Naive B cell (primary cell): Measurements from ENCODE around the gene MAGT1. TPM values are rescaled to one million over a fixed set of nuclear protein-coding genes. Genes with fewer than 3 reads are reported as not detected.
A peak's percentile ranks its signal among the peaks of the same experiment; 100 is the strongest.

Source experiments
- ATAC-seq, 2 donors: fragments of 150-1000 bp; cut with Tn5 transposase; 2 replicates each; pipeline ENCODE4 v1.10.0; 2021; ENCODE audit warnings: low read depth in 2 of 2, mild to moderate bottlenecking in 2 of 2, moderate library complexity in 2 of 2
- DNase-seq: peaks from one replicate; pipeline ENCODE4 v3.0.0; 2022
- H3K27ac Mint-ChIP-seq, 6 donors: one replicate each; pipeline ENCODE4 v1.8.0; 2020 to 2022; ENCODE audit warnings: mild to moderate bottlenecking in 6 of 6, mixed read lengths in 6 of 6, moderate library complexity in 5 of 6, inconsistent platforms in 2 of 6
- H3K27me3 Mint-ChIP-seq, 3 donors: one replicate each; pipeline ENCODE4 v1.8.0; 2021 to 2022; ENCODE audit warnings: mixed read lengths in 3 of 3, mild to moderate bottlenecking in 1 of 3
- H3K36me3 Mint-ChIP-seq, 2 donors: one replicate each; pipeline ENCODE4 v1.8.0; 2020 to 2022; ENCODE audit warnings: mixed read lengths in 2 of 2, inconsistent platforms in 1 of 2, mild to moderate bottlenecking in 1 of 2
- H3K4me1 Mint-ChIP-seq, 3 donors: one replicate each; pipeline ENCODE4 v1.8.0; 2020 to 2022; ENCODE audit warnings: mixed read lengths in 3 of 3, inconsistent platforms in 1 of 3, mild to moderate bottlenecking in 1 of 3, moderate library complexity in 1 of 3
- H3K4me3 Mint-ChIP-seq, 8 donors: one replicate each; pipeline ENCODE4 v1.8.0; 2020 to 2022; ENCODE audit warnings: mild to moderate bottlenecking in 8 of 8, mixed read lengths in 8 of 8, moderate library complexity in 8 of 8, inconsistent platforms in 2 of 8
- H3K9me3 Mint-ChIP-seq, 7 donors: one replicate each; pipeline ENCODE4 v1.8.0; 2020 to 2022; ENCODE audit warnings: mixed read lengths in 7 of 7, mild to moderate bottlenecking in 5 of 7, inconsistent platforms in 2 of 7, moderate library complexity in 1 of 7
- polyA plus RNA-seq, 6 donors: library from polyadenylated mRNA; unstranded; fragments of 300-500 nt; fragmentation: Illumina TruSeq; gene quantifications; one replicate each; pipeline ENCODE4 v1.2.3, GENCODE V29; 2021; ENCODE audit warnings: low read depth in 6 of 6

Gene MAGT1
- polyA plus RNA-seq, 6 donors from 2014 or later = 28.0 to 45.2 (median 36.4) TPM

DNA sequence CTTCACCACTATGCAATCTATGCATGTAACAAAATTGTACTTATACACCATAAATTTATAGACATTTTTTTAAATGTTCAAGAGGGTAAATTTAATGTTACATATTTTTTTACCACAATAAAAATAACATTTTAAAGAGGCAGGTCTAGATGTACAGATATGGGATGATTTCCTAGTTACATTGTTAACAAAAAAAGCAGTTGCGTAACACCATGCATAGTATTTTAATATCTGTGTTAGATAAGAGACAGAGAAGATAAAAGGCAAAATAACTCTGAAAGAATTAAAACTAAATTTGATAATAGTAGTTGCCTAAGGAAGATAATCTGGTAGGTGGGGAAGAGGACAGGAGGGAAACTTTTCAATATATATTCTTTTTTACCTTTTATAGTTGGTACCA lies 100.1 kb downstream of the MAGT1 start:
- no peak for ATAC-seq
- H3K4me3 Mint-ChIP-seq = no peak overlapping the region
- peaks cover 0 to 4% (median 0%) of the 10 kb centered on the region in 7 donors for H3K9me3 Mint-ChIP-seq
- no peak overlapping the region for H3K27ac Mint-ChIP-seq
- DNase-seq = no peak
- H3K36me3 Mint-ChIP-seq = no peaks in the 10 kb centered on the region
- H3K27me3 Mint-ChIP-seq = no peaks in the 10 kb centered on the region
- no peaks in the 10 kb centered on the region for H3K4me1 Mint-ChIP-seq

GRCh38 chrX:77793946-77794345 lies 101.3 kb downstream of the MAGT1 start:
- no peaks in the 10 kb centered on the region for H3K36me3 Mint-ChIP-seq
- ATAC-seq = no peak
- DNase-seq = no peak
- H3K4me1 Mint-ChIP-seq = no peaks in the 10 kb centered on the region
- H3K9me3 Mint-ChIP-seq = no peaks in the 10 kb centered on the region
- H3K4me3 Mint-ChIP-seq = peak overlapping the region in 1 of 8 donors; percentile 6
- H3K27ac Mint-ChIP-seq = no peak overlapping the region
- H3K27me3 Mint-ChIP-seq = no peaks in the 10 kb centered on the region

GRCh38 chrX:77788050-77788449 lies 107.2 kb downstream of the MAGT1 start:
- H3K9me3 Mint-ChIP-seq = peaks cover 0 to 2% (median 0%) of the 10 kb centered on the region in 7 donors
- H3K4me1 Mint-ChIP-seq = peaks cover 5 to 28% (median 6%) of the 10 kb centered on the region in 3 donors
- H3K4me3 Mint-ChIP-seq = peak overlapping the region; percentile 49 to 81 (median 63)
- no peaks in the 10 kb centered on the region for H3K27me3 Mint-ChIP-seq
- H3K27ac Mint-ChIP-seq = peak overlapping the region in 2 of 6 donors; percentile 13 to 97
- peaks cover 0 to 7% of the 10 kb centered on the region in 2 donors for H3K36me3 Mint-ChIP-seq
- DNase-seq (peak; percentile 45), ATAC-seq (peak; percentile 14)

DNA sequence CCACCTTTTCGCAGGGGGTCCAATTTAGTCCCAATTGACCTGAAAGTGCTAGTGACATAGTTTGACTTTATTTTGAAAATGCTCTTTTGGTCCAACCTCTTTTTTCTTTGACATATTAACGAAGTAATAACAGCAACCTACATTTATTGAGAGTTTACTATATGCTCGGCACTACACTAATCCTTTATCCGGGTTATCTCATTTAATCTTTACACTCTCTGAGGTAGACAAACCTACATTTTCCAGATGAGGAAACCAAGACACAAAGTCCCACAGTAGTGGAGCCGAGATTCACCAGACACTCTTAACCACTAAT lies 108.9 kb downstream of the MAGT1 start:
- DNase-seq (no peak), ATAC-seq (peak; percentile 3 to 8)
- peaks cover 0 to 7% of the 10 kb centered on the region in 2 donors for H3K36me3 Mint-ChIP-seq
- H3K4me1 Mint-ChIP-seq = peaks cover 6 to 35% (median 8%) of the 10 kb centered on the region in 3 donors
- H3K4me3 Mint-ChIP-seq = peak overlapping the region; percentile 91 to 100 (median 99)
- no peaks in the 10 kb centered on the region for H3K27me3 Mint-ChIP-seq
- peaks cover 0 to 2% (median 0%) of the 10 kb centered on the region in 7 donors for H3K9me3 Mint-ChIP-seq
- peak overlapping the region; percentile 97 to 100 (median 100) for H3K27ac Mint-ChIP-seq

DNA sequence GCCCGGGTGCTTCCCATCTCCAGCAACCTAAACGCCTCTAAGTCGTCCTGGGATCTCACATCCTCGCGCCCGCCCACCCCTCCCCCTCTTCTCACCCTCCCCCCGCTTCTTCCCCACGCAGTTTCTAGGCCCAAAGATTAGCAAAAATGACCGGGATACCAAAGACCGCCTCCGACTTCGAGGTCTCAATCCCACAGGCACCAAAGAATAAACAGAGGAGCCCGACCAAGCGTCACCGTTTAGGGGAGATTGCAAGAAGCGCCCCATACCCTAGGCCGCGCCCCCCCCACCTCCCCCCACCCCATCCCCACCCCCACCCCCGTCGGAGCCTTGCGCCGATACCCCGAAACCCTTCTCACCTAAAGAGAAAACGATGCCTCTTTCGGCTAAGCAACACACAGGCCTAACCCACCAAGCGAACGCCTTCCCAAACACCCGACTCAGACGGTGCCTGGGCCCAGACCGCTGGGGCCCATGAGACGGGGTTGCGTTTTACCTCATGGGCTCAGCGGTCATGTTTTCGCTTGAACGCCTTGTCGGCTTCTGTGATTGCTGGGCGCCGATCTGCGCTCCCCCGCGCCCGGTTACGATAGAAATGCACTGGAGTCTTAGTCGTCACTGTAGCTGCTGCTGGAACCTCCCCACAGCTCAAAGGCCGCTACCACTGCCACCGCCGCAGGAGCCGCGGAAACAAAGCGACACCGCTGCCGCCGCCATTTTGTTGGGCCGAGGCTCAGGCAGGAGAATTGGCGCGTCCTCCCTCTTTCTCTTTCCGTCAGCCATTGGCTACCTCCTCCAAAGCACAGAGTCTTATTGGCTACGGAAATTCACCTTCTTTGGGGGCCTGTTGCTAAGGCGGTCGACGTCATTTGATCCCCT lies 109.5 kb downstream of the MAGT1 start, which contains the start of gene ATRX:
Gene ATRX (minus strand): TSS at position 731 of the 879 bp plus-strand sequence. CDS start 215 bp downstream, at position 516.
- Mint-ChIP-seq H3K4me1 (peaks cover 6 to 35% (median 8%) of the 10 kb centered on the region in 3 donors), H3K27ac (peak within 1 kb of the TSS; percentile 97 to 100 (median 100)), H3K36me3 (peaks cover 0 to 7% of the 10 kb centered on the region in 2 donors), H3K4me3 (peak within 1 kb of the TSS; percentile 91 to 100 (median 99)), H3K27me3 (no peaks in the 10 kb centered on the region), H3K9me3 (peaks cover 0 to 2% (median 0%) of the 10 kb centered on the region in 7 donors)
- DNase-seq (peak; percentile 77), ATAC-seq (peak; percentile 92)

DNA sequence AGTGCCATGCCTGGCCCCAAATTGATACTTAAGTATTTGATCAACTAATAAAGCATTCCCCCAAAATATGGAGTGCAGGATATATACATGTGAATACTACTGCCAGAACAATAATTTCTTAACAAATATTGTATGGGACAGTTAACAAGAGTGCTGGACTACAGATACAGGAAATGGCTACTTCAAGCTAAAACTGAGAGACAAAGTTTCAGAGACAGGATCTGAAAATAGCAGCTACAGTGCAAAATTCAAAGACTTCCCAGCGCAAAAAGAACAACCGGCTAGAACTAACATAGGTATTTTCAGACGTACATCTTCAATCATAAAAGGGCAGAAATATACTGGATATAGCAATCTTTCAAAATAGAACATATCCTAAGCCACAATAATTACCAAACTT lies 115.5 kb downstream of the MAGT1 start:
- no peaks in the 10 kb centered on the region for H3K27me3 Mint-ChIP-seq
- DNase-seq (no peak), ATAC-seq (no peak)
- peaks cover 14 to 42% (median 21%) of the 10 kb centered on the region in 3 donors for H3K4me1 Mint-ChIP-seq
- peak overlapping the region in 2 of 8 donors; percentile 1 to 4 for H3K4me3 Mint-ChIP-seq
- no peaks in the 10 kb centered on the region for H3K9me3 Mint-ChIP-seq
- peak overlapping the region in 2 of 6 donors; percentile 15 to 21 for H3K27ac Mint-ChIP-seq
- no peaks in the 10 kb centered on the region for H3K36me3 Mint-ChIP-seq

DNA sequence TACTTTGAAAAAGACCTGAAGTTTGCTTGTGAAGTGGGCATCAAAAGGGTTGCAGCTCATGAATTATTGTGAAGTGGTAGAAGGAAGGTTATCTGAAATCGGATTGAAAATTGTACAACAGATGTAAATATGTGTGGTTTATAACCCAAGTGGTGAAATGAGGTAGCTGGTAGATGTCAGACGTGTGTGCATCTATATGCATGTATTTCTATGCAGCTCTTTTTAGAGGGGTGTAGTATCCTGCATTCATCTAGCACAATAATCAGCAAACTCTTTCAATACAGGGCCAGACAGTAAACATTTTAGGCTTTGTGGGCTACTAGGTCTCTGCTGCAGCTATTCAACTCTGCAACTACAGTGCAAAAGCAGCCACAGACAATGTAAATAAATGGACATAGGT lies 118.6 kb downstream of the MAGT1 start:
- H3K36me3 Mint-ChIP-seq = no peaks in the 10 kb centered on the region
- H3K4me3 Mint-ChIP-seq = no peak overlapping the region
- H3K9me3 Mint-ChIP-seq = no peaks in the 10 kb centered on the region
- DNase-seq (no peak), ATAC-seq (no peak)
- H3K27me3 Mint-ChIP-seq = no peaks in the 10 kb centered on the region
- H3K4me1 Mint-ChIP-seq = peaks cover 15 to 31% (median 27%) of the 10 kb centered on the region in 3 donors
- peak overlapping the region in 1 of 6 donors; percentile 30 for H3K27ac Mint-ChIP-seq

Other genes starting within 250 kb of the MAGT1 start
- gene ATRX, start 109.2 kb downstream of the MAGT1 start, polyA plus RNA-seq = 10 to 100 TPM; 24.8 to 92.6 (median 52.0) TPM
- 100 to 1,000 TPM; 281 to 440 (median 327) TPM for gene COX7B, start 4.0 kb upstream of the MAGT1 start, polyA plus RNA-seq
- gene ATP7A, start 15.3 kb upstream of the MAGT1 start, polyA plus RNA-seq = 1 to 10 TPM in 5 of 6 donors, not detected in 1; 5.4 to 6.5 (median 6.3) TPM
- gene PGAM4, start 74.2 kb upstream of the MAGT1 start, polyA plus RNA-seq = not detected
- 100 to 1,000 TPM; 325 to 587 (median 365) TPM for gene PGK1, start 208.8 kb upstream of the MAGT1 start, polyA plus RNA-seq
- gene TAF9B, start 244.2 kb upstream of the MAGT1 start, polyA plus RNA-seq = 10 to 100 TPM in 5 of 6 donors, 1 to 10 TPM in 1; 9.2 to 19.2 (median 12.7) TPM